ENCODE results near the gene F7.

DNA sequence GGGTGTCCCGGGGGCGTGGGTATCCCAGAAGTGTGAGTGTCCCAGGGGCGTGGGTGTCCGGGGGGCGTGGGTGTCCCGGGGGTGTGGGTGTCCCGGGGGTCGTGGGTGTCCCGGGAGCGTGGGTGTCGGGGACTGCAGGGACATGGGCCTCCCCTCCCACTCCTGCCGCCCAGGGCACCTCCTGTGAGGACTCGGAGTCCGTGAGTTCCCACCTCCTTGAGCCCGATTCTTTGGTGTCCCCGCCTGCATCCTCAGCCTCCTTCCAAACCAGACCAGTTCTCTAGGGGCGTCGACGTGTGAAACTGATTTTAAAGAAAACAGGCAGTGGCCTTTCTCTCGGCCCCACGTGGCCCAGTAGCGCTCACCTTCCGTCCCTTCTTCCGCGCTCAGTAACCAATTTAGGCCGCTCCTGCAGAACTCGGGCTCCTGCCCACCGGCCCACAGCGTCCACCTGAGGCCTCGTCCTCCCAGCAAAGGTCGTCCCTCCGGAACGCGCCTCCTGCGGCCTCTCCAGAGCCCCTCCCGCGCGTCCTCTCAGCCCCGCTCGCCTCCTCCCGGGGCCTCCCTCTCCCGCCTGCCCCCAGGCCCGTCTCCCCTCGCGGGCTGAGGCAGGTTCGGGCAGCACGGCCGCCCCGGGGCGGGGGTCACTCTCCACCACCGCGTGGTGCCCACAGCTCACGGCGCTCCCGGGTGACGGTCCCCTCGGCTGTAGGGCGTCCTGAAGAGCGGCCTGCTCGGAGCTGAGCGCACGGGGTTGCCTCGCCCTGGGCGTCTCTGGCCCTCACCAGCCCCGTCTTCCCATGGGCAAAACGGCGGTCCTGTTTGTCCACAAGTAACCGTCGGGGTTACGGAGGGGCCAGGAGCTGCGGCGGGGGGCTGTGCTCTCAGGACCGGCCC is 3.8 kb downstream of the F7 start:
- TF ChIP-seq, protein P1, sequence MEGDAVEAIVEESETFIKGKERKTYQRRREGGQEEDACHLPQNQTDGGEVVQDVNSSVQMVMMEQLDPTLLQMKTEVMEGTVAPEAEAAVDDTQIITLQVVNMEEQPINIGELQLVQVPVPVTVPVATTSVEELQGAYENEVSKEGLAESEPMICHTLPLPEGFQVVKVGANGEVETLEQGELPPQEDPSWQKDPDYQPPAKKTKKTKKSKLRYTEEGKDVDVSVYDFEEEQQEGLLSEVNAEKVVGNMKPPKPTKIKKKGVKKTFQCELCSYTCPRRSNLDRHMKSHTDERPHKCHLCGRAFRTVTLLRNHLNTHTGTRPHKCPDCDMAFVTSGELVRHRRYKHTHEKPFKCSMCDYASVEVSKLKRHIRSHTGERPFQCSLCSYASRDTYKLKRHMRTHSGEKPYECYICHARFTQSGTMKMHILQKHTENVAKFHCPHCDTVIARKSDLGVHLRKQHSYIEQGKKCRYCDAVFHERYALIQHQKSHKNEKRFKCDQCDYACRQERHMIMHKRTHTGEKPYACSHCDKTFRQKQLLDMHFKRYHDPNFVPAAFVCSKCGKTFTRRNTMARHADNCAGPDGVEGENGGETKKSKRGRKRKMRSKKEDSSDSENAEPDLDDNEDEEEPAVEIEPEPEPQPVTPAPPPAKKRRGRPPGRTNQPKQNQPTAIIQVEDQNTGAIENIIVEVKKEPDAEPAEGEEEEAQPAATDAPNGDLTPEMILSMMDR (IDR thresholded peaks at IDR 0.05 in 4 of 5, conservative IDR thresholded peaks at IDR 0.05 in 1 of 5), result no peak
- TF ChIP-seq POLR2A (IDR thresholded peaks at IDR 0.05), result no peak
